NT2/D1 (cell line): ENCODE results near the gene TCF19.

ENCODE experiments used
- SUZ12 ChIP-seq: IDR thresholded peaks from 2 replicates; pipeline ENCODE4 v1.6.1; 2011; ENCODE audit not compliant: insufficient read length, insufficient read depth; ENCODE audit errors: extremely low read depth
- ZNF274 ChIP-seq: IDR thresholded peaks from 2 replicates; pipeline ENCODE4 v1.6.1; 2011; ENCODE audit warnings: mild to moderate bottlenecking, low read depth, low read length

DNA sequence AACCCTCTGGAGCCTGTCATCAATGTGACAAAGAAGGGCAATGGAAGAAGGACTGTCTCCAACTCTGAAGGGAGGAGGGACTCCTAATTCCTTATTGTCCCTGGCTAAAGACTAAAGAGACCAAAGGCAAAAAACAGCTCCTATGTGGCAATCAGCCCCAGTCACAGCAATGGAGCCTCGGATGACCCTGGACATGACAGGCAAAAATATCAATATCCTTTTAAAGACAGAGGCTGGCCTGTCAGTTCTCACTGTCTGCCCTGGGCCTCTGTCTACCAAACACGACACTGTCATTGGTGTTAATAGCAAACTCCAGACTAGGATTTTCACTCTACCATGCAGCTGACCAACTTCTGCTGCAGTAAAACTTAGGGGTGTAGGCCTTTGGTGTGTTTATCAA, 50.1 kb downstream of the TCF19 start:
- no peak for TF ChIP-seq ZNF274
- TF ChIP-seq SUZ12: no peak
